NB4 (cell line): ENCODE data around the gene ATP5MG.
A peak's percentile ranks its signal among the peaks of the same experiment; 100 is the strongest.
"Not testable (repeated sequence)": the region's sequence is repeated elsewhere in the genome, so short reads cannot be mapped to it uniquely, and the experiment has no call there.

ENCODE experiments used
- DNase-seq: peaks from one replicate; pipeline ENCODE4 v3.0.0; 2010; ENCODE audit warnings: low read depth
- H3K4me3 ChIP-seq: one replicate; pipeline ENCODE4 v1.5.1; 2011; ENCODE audit warnings: mild to moderate bottlenecking, low read depth, low read length, moderate library complexity
- MYC ChIP-seq: IDR thresholded peaks from 2 replicates; pipeline ENCODE4 v1.6.1; 2011; ENCODE audit warnings: low read depth, low read length
- POLR2A ChIP-seq: IDR thresholded peaks from 2 replicates; pipeline ENCODE4 v1.6.1; 2011; ENCODE audit warnings: mild to moderate bottlenecking; ENCODE audit not compliant: insufficient read length; ENCODE audit errors: extremely low read depth
- TF ChIP-seq, protein P1 (sequence below): IDR thresholded peaks from 2 replicates; pipeline ENCODE4 v1.6.1; 2011; ENCODE audit warnings: low read depth, low read length
- TF ChIP-seq, protein P2 (sequence below): IDR thresholded peaks from one replicate; pipeline ENCODE4 v1.5.1; 2012; ENCODE audit warnings: low read depth, low read length

Gene ATP5MG

DNA sequence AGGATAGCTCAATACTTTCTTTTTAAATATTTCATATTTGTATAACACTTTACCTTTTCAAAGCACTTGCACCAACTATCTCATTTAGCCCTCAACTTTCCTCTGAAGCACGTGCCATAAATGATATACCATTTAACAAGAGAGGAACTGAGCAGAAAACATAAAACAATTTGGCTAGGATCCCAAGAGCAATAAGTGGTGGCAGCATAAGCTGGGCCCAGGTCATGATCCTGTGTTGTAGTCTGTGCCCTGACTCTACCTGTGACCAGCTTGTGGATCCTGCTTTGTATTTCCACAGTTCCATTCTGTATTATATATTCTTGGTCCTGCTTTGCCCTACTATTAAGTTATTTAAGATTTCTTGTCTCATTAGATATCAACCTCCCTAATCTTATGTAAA lies 11.5 kb downstream of the ATP5MG start:
- TF ChIP-seq, protein P1, sequence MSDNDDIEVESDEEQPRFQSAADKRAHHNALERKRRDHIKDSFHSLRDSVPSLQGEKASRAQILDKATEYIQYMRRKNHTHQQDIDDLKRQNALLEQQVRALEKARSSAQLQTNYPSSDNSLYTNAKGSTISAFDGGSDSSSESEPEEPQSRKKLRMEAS, result no peak
- TF ChIP-seq, protein P2, sequence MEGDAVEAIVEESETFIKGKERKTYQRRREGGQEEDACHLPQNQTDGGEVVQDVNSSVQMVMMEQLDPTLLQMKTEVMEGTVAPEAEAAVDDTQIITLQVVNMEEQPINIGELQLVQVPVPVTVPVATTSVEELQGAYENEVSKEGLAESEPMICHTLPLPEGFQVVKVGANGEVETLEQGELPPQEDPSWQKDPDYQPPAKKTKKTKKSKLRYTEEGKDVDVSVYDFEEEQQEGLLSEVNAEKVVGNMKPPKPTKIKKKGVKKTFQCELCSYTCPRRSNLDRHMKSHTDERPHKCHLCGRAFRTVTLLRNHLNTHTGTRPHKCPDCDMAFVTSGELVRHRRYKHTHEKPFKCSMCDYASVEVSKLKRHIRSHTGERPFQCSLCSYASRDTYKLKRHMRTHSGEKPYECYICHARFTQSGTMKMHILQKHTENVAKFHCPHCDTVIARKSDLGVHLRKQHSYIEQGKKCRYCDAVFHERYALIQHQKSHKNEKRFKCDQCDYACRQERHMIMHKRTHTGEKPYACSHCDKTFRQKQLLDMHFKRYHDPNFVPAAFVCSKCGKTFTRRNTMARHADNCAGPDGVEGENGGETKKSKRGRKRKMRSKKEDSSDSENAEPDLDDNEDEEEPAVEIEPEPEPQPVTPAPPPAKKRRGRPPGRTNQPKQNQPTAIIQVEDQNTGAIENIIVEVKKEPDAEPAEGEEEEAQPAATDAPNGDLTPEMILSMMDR, result no peak
- TF ChIP-seq MYC (no peak), POLR2A (no peak)
- H3K4me3 ChIP-seq, result no peak overlapping the region
- DNase-seq, result no peak

DNA sequence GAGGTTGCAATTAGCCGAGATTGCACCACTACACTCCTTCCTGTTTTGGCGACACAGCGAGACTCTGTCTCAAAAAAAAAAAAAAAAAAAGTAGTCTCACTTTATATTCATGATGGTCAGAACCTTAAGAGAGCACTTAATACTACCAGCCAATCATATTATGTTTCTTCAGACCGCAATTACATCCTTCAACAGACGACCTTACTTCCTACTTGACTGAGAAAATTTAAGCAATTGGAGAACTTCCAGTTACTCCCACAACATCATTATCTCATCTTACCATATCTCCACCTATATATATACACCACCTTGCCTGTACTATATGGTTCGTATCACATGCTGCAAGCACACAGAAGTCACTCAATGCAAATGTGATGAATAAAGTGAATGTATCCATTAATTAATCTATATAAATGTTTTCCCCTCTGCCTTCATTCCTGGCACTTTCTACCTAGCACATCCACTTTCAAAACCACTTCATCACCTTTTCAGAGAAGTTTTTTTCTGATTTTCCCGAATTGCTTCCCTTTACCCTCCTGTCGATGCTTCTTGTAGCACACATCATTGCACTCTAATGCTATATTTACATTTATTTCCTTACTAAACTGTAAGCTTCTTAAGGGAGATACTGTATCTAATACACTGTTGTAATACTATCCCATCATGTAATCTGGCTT lies 13.8 kb downstream of the ATP5MG start:
- DNase-seq, result peak; percentile 55
- H3K4me3 ChIP-seq, result no peak overlapping the region
- TF ChIP-seq POLR2A (no peak), MYC (no peak)
- TF ChIP-seq, protein P2, result no peak
- TF ChIP-seq, protein P1, result no peak

DNA sequence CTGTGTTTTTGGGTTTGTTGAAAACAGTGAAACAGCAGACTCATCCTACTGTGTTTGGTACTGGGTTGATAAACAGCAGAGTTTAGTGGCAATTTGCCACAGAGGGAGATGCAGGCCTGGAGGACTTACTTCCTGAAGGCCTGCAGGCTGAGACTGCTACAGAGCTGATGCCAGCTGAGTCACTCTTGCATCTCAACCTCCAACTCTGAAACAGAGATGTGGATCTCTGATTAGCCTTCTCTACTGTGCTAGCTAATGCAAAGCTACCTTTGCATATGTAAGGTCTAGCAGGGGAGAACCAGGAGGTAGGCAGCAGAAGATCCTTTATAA lies 14.3 kb downstream of the ATP5MG start:
- H3K4me3 ChIP-seq, result no peak overlapping the region
- DNase-seq, result peak; percentile 75
- TF ChIP-seq, protein P1, result no peak
- no peak for TF ChIP-seq MYC
- TF ChIP-seq, protein P2, result no peak

DNA sequence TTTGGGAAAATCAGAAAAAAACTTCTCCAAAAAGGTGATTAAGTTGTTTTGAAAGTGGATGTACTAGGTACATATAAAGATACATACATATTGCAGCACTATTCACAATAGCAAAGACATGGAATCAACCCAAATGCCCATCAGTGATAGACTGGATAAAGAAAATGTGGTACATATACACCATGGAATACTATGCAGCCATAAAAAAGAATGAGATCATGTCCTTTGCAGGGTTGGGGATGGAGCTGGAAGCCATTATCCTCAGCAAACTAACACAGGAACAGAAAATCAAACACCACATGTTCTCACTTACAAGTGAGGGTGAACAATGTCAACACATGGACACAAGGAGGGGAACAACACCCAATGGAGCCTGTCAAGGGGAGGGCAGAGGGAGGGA lies 15.5 kb downstream of the ATP5MG start:
- H3K4me3 ChIP-seq, DNase-seq: not testable (repeated sequence)

DNA sequence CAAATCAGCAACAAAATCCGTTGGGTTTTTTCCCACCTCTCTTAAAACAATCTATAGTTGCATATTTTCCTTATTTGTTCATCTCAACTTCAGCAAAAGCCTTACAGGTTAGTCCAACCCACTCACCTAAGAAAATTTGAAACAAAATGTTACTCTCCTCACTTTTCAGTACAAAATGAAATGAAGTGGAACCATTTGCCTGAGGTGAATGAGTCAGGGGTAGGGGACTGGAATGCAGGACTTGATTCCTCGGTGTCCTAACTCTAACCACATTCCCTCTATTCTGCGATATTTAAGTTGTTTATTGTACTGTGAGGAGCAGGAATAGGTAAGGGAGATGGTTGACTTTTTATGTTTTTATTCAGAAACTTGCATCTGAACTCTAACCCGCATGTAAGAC lies 16.4 kb downstream of the ATP5MG start:
- no peak overlapping the region for H3K4me3 ChIP-seq
- no peak for DNase-seq

DNA sequence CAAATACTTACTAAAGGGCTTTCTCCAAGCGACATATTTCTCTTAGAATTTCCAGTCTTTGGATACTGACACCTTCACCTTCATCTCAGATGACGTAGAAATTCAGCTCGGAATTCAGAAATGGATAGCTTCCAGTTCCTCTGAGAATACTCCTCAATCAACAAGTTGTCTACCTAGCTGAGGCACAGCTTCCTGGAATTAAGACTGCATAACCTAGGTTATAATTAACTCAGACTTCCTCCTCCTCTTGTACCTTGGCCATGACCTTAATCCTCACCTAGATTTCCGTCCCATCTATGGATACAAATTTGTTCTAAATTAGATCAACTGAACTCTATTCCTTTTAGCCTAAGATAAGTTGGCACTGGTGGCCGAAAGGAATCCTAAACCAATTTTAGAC lies 17.4 kb downstream of the ATP5MG start:
- TF ChIP-seq, protein P1, result no peak
- TF ChIP-seq POLR2A (no peak), MYC (no peak)
- TF ChIP-seq, protein P2, result no peak
- DNase-seq, result no peak
- H3K4me3 ChIP-seq, result no peak overlapping the region

More for the DNA sequence above, 16.4 kb downstream of the ATP5MG start:
- TF ChIP-seq, protein P1, result no peak
- TF ChIP-seq, protein P2, result no peak
- TF ChIP-seq MYC (no peak), POLR2A (no peak)
